K562 (cell line): ENCODE data around the gene KRTAP1-1.

Experiments used
- CTCF ChIP-seq, 3 experiments: IDR thresholded peaks in 2 of 3; conservative IDR thresholded peaks in 1 of 3; 2 replicates each; pipeline ENCODE4 v1.5.1; 2011 to 2012; ENCODE audit warnings: low read length in 3 of 3, mild to moderate bottlenecking in 3 of 3, control low read depth in 2 of 3, improper control_type of control experiment in 1 of 3, inconsistent platforms in 1 of 3, low read depth in 1 of 3, mixed read lengths in 1 of 3, moderate library complexity in 1 of 3; ENCODE audit not compliant: insufficient read depth in 2 of 3
- FOS ChIP-seq: IDR thresholded peaks from 3 replicates; pipeline ENCODE4 v1.6.1; 2011; ENCODE audit not compliant: insufficient read length; ENCODE audit errors: extremely low read depth
- MIER1 ChIP-seq: fragments of 450-650 bp; IDR thresholded peaks from 2 replicates; pipeline ENCODE4 v1.6.1; 2016; ENCODE audit warnings: antibody characterized with exemption, mild to moderate bottlenecking, low read depth
- ZHX1 ChIP-seq: fragments of 150-350 bp; conservative IDR thresholded peaks from 2 replicates; pipeline ENCODE4 v1.6.1; 2014; ENCODE audit warnings: low read length
- ZNF23 ChIP-seq: fragments of 250-450 bp; sonication (Bioruptor Pico); IDR thresholded peaks from 2 replicates; pipeline ENCODE4 v1.4.0; 2020; ENCODE audit warnings: mild to moderate bottlenecking

- TF ChIP-seq CTCF (IDR thresholded peaks at IDR 0.05 in 2 of 3, conservative IDR thresholded peaks at IDR 0.05 in 1 of 3; ENCODE audit: insufficient read depth in 2 of 3, low read depth in 1 of 3, low read length in 3 of 3) (no peak), ZHX1 (no peak), FOS (no peak), MIER1 (no peak), ZNF23 (CRISPR knock-in tag) (no peak)
Measured at GRCh38 chr17:40993839-40994238, 47.4 kb downstream of the KRTAP1-1 start, which contains the start of gene KRTAP3-3.
